Measurements from ENCODE around the gene DPP10.

DPP10 gene

DNA sequence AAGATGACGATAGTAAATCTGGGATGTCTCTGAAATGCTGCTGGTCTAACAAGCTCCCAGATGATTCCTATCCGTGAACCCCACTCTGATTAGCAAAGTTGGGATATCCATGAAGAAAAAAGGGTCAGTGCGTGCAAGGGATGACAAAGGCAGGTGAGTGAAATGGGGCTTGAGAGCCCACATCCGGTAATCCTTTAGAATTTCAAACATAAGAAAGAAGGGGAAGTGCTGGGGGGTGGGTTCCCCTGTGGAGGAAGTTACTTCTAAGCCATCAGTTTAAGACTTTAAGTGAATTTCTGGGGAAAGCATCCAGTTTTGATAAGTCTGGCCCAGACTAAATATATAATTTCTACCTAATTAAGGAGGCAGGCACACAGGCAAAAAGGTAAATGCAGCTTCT is 209.5 kb downstream of the DPP10 start:
- Histone ChIP-seq H3K4me1 (ENCODE audit: control insufficient read depth, insufficient read depth, low read length) (no peaks in the 10 kb centered on the region), H3K27ac (ENCODE audit: extremely low read depth, low read depth, low read length) (no peak overlapping the region), H3K36me3 (ENCODE audit: control insufficient read depth in 2 of 2, insufficient read depth in 1 of 2, low read length in 2 of 2) (no peaks in the 10 kb centered on the region), H3K4me3 (ENCODE audit: low read depth, low read length) (no peak overlapping the region), H3K9me3 (ENCODE audit: control insufficient read depth, insufficient read depth, low read depth, low read length) (no peaks in the 10 kb centered on the region)
- ChIA-PET POLR2A (no interaction called here), CTCF (no interaction called here)
- TF ChIP-seq MEIS1 (CRISPR knock-in tag; IDR thresholded peaks at IDR 0.05; ENCODE audit: borderline replicate concordance) (no peak), ZNF776 (tag by site-specific recombination; IDR thresholded peaks at IDR 0.05; ENCODE audit: borderline replicate concordance) (no peak)
- TF ChIP-seq, protein P1, sequence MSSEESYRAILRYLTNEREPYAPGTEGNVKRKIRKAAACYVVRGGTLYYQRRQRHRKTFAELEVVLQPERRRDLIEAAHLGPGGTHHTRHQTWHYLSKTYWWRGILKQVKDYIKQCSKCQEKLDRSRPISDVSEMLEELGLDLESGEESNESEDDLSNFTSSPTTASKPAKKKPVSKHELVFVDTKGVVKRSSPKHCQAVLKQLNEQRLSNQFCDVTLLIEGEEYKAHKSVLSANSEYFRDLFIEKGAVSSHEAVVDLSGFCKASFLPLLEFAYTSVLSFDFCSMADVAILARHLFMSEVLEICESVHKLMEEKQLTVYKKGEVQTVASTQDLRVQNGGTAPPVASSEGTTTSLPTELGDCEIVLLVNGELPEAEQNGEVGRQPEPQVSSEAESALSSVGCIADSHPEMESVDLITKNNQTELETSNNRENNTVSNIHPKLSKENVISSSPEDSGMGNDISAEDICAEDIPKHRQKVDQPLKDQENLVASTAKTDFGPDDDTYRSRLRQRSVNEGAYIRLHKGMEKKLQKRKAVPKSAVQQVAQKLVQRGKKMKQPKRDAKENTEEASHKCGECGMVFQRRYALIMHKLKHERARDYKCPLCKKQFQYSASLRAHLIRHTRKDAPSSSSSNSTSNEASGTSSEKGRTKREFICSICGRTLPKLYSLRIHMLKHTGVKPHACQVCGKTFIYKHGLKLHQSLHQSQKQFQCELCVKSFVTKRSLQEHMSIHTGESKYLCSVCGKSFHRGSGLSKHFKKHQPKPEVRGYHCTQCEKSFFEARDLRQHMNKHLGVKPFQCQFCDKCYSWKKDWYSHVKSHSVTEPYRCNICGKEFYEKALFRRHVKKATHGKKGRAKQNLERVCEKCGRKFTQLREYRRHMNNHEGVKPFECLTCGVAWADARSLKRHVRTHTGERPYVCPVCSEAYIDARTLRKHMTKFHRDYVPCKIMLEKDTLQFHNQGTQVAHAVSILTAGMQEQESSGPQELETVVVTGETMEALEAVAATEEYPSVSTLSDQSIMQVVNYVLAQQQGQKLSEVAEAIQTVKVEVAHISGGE (tag by site-specific recombination; conservative IDR thresholded peaks at IDR 0.05; ENCODE audit: low read depth) = no peak
- TF ChIP-seq, protein P2, sequence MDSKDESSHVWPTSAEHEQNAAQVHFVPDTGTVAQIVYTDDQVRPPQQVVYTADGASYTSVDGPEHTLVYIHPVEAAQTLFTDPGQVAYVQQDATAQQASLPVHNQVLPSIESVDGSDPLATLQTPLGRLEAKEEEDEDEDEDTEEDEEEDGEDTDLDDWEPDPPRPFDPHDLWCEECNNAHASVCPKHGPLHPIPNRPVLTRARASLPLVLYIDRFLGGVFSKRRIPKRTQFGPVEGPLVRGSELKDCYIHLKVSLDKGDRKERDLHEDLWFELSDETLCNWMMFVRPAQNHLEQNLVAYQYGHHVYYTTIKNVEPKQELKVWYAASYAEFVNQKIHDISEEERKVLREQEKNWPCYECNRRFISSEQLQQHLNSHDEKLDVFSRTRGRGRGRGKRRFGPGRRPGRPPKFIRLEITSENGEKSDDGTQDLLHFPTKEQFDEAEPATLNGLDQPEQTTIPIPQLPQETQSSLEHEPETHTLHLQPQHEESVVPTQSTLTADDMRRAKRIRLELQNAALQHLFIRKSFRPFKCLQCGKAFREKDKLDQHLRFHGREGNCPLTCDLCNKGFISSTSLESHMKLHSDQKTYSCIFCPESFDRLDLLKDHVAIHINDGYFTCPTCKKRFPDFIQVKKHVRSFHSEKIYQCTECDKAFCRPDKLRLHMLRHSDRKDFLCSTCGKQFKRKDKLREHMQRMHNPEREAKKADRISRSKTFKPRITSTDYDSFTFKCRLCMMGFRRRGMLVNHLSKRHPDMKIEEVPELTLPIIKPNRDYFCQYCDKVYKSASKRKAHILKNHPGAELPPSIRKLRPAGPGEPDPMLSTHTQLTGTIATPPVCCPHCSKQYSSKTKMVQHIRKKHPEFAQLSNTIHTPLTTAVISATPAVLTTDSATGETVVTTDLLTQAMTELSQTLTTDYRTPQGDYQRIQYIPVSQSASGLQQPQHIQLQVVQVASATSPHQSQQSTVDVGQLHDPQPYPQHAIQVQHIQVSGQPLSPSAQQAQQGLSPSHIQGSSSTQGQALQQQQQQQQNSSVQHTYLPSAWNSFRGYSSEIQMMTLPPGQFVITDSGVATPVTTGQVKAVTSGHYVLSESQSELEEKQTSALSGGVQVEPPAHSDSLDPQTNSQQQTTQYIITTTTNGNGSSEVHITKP (tag by site-specific recombination; IDR thresholded peaks at IDR 0.05) = no peak

DNA sequence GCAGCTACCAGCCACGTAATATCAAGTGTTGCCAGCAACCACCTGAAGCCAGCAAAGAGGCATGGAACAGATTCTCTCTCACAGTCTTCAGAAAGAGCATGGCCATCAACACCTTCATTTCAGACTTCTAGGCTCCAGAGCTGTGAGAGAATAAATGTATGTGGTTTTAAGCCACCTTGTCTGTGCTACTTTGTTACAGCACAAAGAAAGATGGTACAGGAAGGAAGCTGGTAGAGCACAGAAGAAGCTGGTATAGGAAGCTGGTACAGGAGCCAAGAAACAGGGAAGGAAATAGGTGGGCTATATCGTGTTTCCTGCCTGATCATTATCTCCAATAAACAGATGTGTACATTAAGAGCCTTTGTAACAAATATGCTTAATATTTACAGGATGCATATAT is 217.4 kb downstream of the DPP10 start:
- no peak overlapping the region for H3K4me3 ChIP-seq (ENCODE audit: low read depth, low read length)
- ChIA-PET CTCF (no interaction called here), POLR2A (no interaction called here)
- TF ChIP-seq ZNF354C (tag by site-specific recombination; IDR thresholded peaks at IDR 0.05; ENCODE audit: borderline replicate concordance, low read depth) (no peak), ZNF548 (tag by site-specific recombination; IDR thresholded peaks at IDR 0.05) (no peak), ZNF394 (tag by site-specific recombination; IDR thresholded peaks at IDR 0.05; ENCODE audit: borderline replicate concordance) (no peak), OSR2 (tag by site-specific recombination; IDR thresholded peaks at IDR 0.05) (no peak), SP2 (tag by site-specific recombination; IDR thresholded peaks at IDR 0.05) (no peak), ZNF670 (tag by site-specific recombination; IDR thresholded peaks at IDR 0.05; ENCODE audit: low read depth) (no peak), ZNF10 (tag by site-specific recombination; IDR thresholded peaks at IDR 0.05) (no peak), ZNF529 (tag by site-specific recombination; IDR thresholded peaks at IDR 0.05; ENCODE audit: insufficient replicate concordance) (no peak), ZFP3 (tag by site-specific recombination; IDR thresholded peaks at IDR 0.05; ENCODE audit: low read depth) (no peak), ZNF169 (tag by site-specific recombination; IDR thresholded peaks at IDR 0.05) (no peak), ZNF112 (tag by site-specific recombination; IDR thresholded peaks at IDR 0.05) (no peak), ZBTB17 (tag by site-specific recombination; IDR thresholded peaks at IDR 0.05) (no peak)
- TF ChIP-seq, protein P3, sequence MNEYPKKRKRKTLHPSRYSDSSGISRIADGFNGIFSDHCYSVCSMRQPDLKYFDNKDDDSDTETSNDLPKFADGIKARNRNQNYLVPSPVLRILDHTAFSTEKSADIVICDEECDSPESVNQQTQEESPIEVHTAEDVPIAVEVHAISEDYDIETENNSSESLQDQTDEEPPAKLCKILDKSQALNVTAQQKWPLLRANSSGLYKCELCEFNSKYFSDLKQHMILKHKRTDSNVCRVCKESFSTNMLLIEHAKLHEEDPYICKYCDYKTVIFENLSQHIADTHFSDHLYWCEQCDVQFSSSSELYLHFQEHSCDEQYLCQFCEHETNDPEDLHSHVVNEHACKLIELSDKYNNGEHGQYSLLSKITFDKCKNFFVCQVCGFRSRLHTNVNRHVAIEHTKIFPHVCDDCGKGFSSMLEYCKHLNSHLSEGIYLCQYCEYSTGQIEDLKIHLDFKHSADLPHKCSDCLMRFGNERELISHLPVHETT (tag by site-specific recombination; IDR thresholded peaks at IDR 0.05) = no peak
- TF ChIP-seq, protein P4, sequence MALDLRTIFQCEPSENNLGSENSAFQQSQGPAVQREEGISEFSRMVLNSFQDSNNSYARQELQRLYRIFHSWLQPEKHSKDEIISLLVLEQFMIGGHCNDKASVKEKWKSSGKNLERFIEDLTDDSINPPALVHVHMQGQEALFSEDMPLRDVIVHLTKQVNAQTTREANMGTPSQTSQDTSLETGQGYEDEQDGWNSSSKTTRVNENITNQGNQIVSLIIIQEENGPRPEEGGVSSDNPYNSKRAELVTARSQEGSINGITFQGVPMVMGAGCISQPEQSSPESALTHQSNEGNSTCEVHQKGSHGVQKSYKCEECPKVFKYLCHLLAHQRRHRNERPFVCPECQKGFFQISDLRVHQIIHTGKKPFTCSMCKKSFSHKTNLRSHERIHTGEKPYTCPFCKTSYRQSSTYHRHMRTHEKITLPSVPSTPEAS (tag by site-specific recombination; IDR thresholded peaks at IDR 0.05) = no peak
- no peaks in the 10 kb centered on the region for H3K36me3 ChIP-seq (ENCODE audit: control insufficient read depth in 2 of 2, insufficient read depth in 1 of 2, low read length in 2 of 2)
- H3K27ac ChIP-seq (ENCODE audit: extremely low read depth, low read depth, low read length) = no peak overlapping the region
- no peaks in the 10 kb centered on the region for H3K9me3 ChIP-seq (ENCODE audit: control insufficient read depth, insufficient read depth, low read depth, low read length)
- no peaks in the 10 kb centered on the region for H3K4me1 ChIP-seq (ENCODE audit: control insufficient read depth, insufficient read depth, low read length)
